ENCODE results near the gene IFT122. TPM values are rescaled to one million over a fixed set of nuclear protein-coding genes. Genes with fewer than 3 reads are reported as not detected.

IFT122 gene
- polyA plus RNA-seq, 2 of the 4 experiments (the other 2 are of a cell fraction) = 15.0 to 17.1 TPM

DNA sequence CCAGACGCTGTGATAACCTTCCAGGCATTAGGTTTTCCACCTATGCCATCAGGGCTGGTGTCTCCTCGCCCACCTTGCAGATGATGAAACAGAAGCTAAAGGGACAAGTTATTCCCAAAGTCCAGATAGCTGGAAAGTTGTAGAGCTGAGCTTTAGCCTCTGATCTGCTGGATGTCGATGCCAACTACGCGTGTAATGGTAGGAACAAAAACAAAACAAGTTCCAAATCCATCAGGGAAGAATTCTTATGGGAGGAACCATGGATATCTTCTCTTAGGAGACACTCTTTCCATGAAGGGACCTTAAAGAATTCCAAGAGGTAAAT lies 60.3 kb downstream of the IFT122 start (continued):
- TF ChIP-seq CHD4 (IDR thresholded peaks at IDR 0.05; ENCODE audit: borderline replicate concordance) (no peak), POLR2A (IDR thresholded peaks at IDR 0.05; ENCODE audit: low read length) (no peak), RARB (CRISPR knock-in tag; IDR thresholded peaks at IDR 0.05) (no peak)

- Histone ChIP-seq H3K4me2 (no peak overlapping the region), H3K4me1 (peaks cover 37% of the 10 kb centered on the region), H3K9me3 (no peaks in the 10 kb centered on the region), H3K27ac (no peak overlapping the region), H3K4me3 (no peak overlapping the region)
- ATAC-seq (no peak), FAIRE-seq (no peak), DNase-seq (ENCODE audit: low read depth in 1 of 2, low spot score in 1 of 2) (no peak)
- no peak for TF ChIP-seq KDM1A (IDR thresholded peaks at IDR 0.05; ENCODE audit: low read depth)
- TF ChIP-seq EHF (CRISPR knock-in tag; IDR thresholded peaks at IDR 0.05) = no peak
- no peak for TF ChIP-seq CBX8 (IDR thresholded peaks at IDR 0.05)
- TF ChIP-seq MAFK (IDR thresholded peaks at IDR 0.05; ENCODE audit: partially characterized antibody) = peak; percentile 48
- WGBS (ENCODE audit: missing lambda C conversion rate) = 91% methylated on average over 5 of the region's 5 CpGs
- ChIA-PET CTCF (interaction anchor here (1.5 kb wide), 1 partner anchor 433 kb away, joined by 3 read pairs; no protein-coding TSS in a partner anchor), POLR2A (no interaction called here)
These were observed 61.6 kb downstream of the IFT122 start for GRCh38 chr3:129501630-129502029.

- TF ChIP-seq NPAS2 (CRISPR knock-in tag; IDR thresholded peaks at IDR 0.05; ENCODE audit: borderline replicate concordance) = no peak
These were observed 62.8 kb downstream of the IFT122 start for GRCh38 chr3:129502641-129503408.

DNA sequence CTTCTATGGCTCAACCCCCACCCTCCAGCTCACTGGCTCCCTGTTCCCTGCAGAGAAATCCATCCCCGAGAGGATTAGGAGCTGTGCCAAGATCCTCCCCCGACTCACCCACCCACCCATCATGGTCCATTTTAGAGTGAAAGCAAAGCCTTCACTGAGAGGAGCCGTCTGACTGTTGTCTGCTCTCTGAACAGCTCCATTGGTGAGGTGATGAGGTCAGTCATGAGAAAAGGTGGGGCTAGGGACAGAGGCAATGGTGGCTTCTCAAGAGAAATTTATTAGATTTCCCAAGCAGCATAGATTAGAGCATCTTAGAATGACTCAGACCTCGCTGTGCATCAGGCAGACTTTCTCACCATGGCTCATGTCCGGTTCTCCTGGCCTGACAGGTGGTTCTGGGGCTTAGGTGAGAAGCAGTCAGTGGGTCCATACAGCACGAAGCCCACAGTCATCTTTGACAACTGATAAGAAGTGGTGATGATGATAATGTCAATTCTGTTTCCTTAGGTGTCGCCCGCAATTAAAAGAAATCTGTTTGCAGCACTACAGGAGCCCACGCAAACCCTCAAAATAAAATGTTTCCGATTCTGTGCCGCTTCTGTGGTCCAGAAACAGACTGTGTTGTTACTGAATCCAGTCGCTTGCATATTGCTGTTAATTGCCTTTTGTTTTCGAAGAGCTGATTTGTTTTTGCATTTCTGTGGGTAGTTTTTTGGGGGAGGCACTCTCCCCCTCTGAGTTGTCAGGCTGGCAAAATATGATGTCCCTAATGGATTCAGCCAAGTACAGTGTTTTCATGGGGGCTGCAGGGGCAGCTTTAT lies 63.7 kb downstream of the IFT122 start:
- 85% methylated on average over 13 of the region's 13 CpGs for WGBS (ENCODE audit: missing lambda C conversion rate)
- POLR2A ChIA-PET = no interaction called here
- H3K4me1 ChIP-seq = peaks cover 16% of the 10 kb centered on the region
- H3K4me3 ChIP-seq = no peak overlapping the region
- ATAC-seq = no peak
- no peaks in the 10 kb centered on the region for H3K9me3 ChIP-seq
- no peak overlapping the region for H3K27ac ChIP-seq
- DNase-seq (ENCODE audit: low read depth in 1 of 2, low spot score in 1 of 2) = no peak
- no peak overlapping the region for H3K4me2 ChIP-seq
- no peak for FAIRE-seq
- CTCF ChIA-PET = interaction anchor here (1.5 kb wide), 1 partner anchor 430 kb away, joined by 3 read pairs; no protein-coding TSS in a partner anchor
- TF ChIP-seq GATA3 (IDR thresholded peaks at IDR 0.05; ENCODE audit: borderline replicate concordance) (no peak), ZNF302 (CRISPR knock-in tag; IDR thresholded peaks at IDR 0.05) (no peak), CHD2 (IDR thresholded peaks at IDR 0.05; ENCODE audit: low read length, partially characterized antibody) (no peak), JUNB (IDR thresholded peaks at IDR 0.05) (no peak), NFE2L2 (conservative IDR thresholded peaks at IDR 0.05; ENCODE audit: low read length) (no peak), HDAC2 (IDR thresholded peaks at IDR 0.05) (no peak), POLR2AphosphoS2 (conservative IDR thresholded peaks at IDR 0.05; ENCODE audit: low read length) (no peak), RAD21 (conservative IDR thresholded peaks at IDR 0.05 in 1 of 2, IDR thresholded peaks at IDR 0.05 in 1 of 2) (no peak), CBX2 (IDR thresholded peaks at IDR 0.05; ENCODE audit: borderline replicate concordance, low read depth) (no peak), HOXA7 (CRISPR knock-in tag; IDR thresholded peaks at IDR 0.05) (no peak), EP300 (IDR thresholded peaks at IDR 0.05) (no peak), FOSL2 (IDR thresholded peaks at IDR 0.05) (no peak), FOSL2 (CRISPR knock-in tag; IDR thresholded peaks at IDR 0.05) (no peak), HEYL (CRISPR knock-in tag; IDR thresholded peaks at IDR 0.05) (no peak), ZC3H11A (IDR thresholded peaks at IDR 0.05) (no peak)
- TF ChIP-seq, protein P1, sequence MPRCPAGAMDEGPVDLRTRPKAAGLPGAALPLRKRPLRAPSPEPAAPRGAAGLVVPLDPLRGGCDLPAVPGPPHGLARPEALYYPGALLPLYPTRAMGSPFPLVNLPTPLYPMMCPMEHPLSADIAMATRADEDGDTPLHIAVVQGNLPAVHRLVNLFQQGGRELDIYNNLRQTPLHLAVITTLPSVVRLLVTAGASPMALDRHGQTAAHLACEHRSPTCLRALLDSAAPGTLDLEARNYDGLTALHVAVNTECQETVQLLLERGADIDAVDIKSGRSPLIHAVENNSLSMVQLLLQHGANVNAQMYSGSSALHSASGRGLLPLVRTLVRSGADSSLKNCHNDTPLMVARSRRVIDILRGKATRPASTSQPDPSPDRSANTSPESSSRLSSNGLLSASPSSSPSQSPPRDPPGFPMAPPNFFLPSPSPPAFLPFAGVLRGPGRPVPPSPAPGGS (IDR thresholded peaks at IDR 0.05) = no peak

More at GRCh38 chr3:129502641-129503408, 62.8 kb downstream of the IFT122 start:
- Histone ChIP-seq H3K9me3 (no peaks in the 10 kb centered on the region), H3K4me1 (peaks cover 25% of the 10 kb centered on the region), H3K4me2 (no peak overlapping the region), H3K27ac (no peak overlapping the region), H3K4me3 (no peak overlapping the region)
- DNase-seq (ENCODE audit: low read depth in 1 of 2, low spot score in 1 of 2) (no peak), FAIRE-seq (no peak), ATAC-seq (no peak)
- ChIA-PET CTCF (interaction anchor here (0.9 to 1.5 kb wide), 2 partner anchors 13 to 431 kb away, joined by 3 to 5 read pairs; no protein-coding TSS in a partner anchor), POLR2A (no interaction called here)
- 79% methylated on average over 8 of the region's 18 CpGs for WGBS (ENCODE audit: missing lambda C conversion rate)
